Stimulated activated CD8-positive, alpha-beta memory T cell treated with anti-CD3 and anti-CD28 coated beads, Interleukin-15, amount 100 ng/mL, for 24 hours (primary cell): ENCODE data around the gene GEMIN5.

ENCODE experiments used
- DNase-seq: peaks from one replicate; pipeline ENCODE4 v3.0.0-alpha.2; 2020; ENCODE audit warnings: low read depth

GEMIN5 gene

GRCh38 chr5:154844809-154845208 lies 93.2 kb downstream of the GEMIN5 start:
- no peak for DNase-seq

- no peak for DNase-seq
These were observed 95.1 kb downstream of the GEMIN5 start for GRCh38 chr5:154842689-154843530.

- DNase-seq: no peak
These were observed 96.7 kb downstream of the GEMIN5 start for GRCh38 chr5:154841273-154841661.

GRCh38 chr5:154840435-154841272 lies 97.4 kb downstream of the GEMIN5 start:
- DNase-seq: no peak
